GM10266 (cell line): Measurements from ENCODE around the gene CHRNB1.

Experiments
- DNase-seq: peaks from one replicate; pipeline ENCODE4 v3.0.0; 2012; ENCODE audit errors: extremely low spot score
- CTCF ChIP-seq: IDR thresholded peaks from 2 replicates; pipeline ENCODE4 v1.5.1; 2012; ENCODE audit warnings: mild to moderate bottlenecking, low read depth; ENCODE audit not compliant: control insufficient read depth, insufficient read depth; ENCODE audit errors: missing control alignments

Gene CHRNB1

GRCh38 chr17:7443499-7444485, 1.1 kb upstream of the CHRNB1 start:
- DNase-seq, result no peak
- no peak for TF ChIP-seq CTCF

GRCh38 chr17:7445619-7445968, 733 bp downstream of the CHRNB1 start:
- peak; percentile 66 for DNase-seq
- TF ChIP-seq CTCF, result no peak

DNA sequence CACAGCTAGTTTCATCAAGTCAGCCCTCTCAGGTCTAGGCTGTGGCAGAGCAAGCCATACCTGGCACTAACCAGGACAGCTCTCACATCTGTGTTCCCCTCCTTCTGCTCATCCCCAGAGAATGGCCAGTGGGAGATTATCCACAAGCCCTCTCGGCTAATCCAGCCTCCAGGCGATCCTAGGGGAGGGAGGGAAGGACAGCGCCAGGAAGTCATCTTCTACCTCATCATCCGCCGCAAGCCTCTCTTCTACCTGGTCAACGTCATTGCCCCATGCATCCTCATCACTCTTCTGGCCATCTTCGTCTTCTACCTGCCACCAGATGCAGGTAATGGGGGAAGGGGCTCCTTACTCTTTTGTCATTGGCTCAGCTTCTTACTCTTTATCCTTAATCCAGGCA, 3.6 kb downstream of the CHRNB1 start:
- no peak for DNase-seq
- TF ChIP-seq CTCF, result no peak

DNA sequence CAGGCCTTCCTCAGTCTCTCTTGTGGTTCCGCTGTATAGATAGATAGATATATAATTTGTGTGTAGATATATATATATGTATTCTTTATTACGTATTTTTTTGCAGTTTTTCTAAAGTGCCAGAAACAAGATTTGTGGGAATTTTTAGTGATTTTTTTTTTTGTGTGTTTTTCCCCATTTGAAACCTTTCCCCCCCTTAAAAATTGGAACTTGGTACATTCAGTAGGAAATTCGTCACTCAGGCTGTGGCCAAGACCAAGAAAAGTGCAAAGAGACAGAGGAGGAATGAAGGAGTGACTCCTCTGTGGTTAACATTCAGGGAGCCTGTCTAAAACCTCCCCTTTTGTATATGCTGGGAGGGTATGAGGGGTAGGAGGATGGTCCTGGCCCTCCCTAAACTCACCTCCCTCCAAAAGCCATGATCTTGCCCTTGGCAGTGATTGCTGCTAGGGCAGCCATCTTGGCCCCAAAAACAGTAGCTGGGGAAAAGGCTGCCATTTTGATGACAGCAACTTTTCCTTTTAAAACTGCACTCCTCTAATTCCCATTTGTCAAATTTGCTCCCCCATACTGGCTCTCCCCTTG, 15.2 kb downstream of the CHRNB1 start:
- TF ChIP-seq CTCF, result no peak
- no peak for DNase-seq

GRCh38 chr17:7460850-7461660, 16.2 kb downstream of the CHRNB1 start:
- no peak for DNase-seq
- no peak for TF ChIP-seq CTCF

DNA sequence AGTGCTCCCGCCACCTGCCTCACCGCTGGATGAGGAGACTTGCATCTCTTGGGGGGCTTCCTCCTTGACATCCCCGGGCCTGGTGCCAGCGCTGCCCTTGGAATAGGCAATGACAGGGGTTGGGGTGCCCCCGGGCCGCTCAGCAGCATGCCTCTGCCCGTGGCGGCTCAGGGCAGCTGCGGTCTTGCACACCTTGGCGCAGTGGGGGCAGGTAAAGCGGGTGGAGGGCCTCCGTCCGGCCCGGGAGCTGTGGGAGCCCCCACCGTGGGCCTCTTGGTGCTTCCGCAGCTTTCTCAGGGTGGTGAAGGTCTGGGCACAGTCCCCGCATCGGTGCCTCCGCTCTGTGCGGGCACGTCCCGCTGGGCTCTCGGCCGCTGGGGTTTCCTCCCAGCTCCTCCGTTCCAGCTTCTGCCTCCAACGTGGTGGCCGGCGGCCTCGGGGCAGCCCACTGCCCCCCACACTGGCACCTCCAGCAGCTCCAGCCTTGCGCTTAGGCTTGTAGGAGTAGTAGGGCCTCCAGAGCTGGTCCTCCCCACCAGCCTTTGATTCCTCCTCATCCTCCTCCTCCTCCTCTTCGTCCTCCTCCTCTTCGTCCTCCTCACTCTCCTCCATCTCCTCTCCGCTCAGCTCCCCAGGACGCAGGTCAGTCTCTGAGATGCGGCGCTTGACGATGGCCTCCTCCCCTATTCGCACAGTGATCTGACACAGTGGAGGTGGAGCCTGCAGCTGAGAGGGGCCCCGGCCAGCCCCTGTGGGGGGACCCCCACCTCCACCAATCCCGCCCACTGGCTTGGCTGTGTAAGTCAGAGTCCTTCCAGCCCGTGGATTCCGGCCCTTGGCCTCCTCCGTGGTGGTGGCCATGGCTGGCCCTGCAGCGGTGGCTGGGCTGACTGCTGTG, 17.9 kb downstream of the CHRNB1 start:
- no peak for DNase-seq

More for the DNA sequence above, 17.9 kb downstream of the CHRNB1 start:
- no peak for TF ChIP-seq CTCF
